AG04450 (cell line): ENCODE measurements around the gene FOSB. TPM values are rescaled to one million over a fixed set of nuclear protein-coding genes. Genes with fewer than 3 reads are reported as not detected.

Experiments used
- CTCF ChIA-PET: fragments of 300-600, 350-600 bp; formaldehyde crosslinking; extraction: SDS; loops from one replicate; lab custom pipeline; 2022; ENCODE audit warnings: antibody characterized with exemption, inconsistent platforms; lab: Charles Lee
- POLR2A ChIA-PET: fragments of 350-600 bp; formaldehyde crosslinking; extraction: SDS; loops from one replicate; lab custom pipeline; 2021; ENCODE audit warnings: antibody characterized with exemption, inconsistent platforms; lab: Yijun Ruan, JAX
- DNase-seq: peaks from one replicate; pipeline ENCODE4 v3.0.0-alpha.2; 2011; ENCODE audit warnings: low read depth, low spot score
- H3K27ac ChIP-seq: one replicate; pipeline ENCODE4 v1.5.1; 2012; ENCODE audit warnings: low read depth, low read length, control low read depth
- H3K27me3 ChIP-seq: one replicate; pipeline ENCODE4 v1.6.0; 2012; ENCODE audit warnings: low read length; ENCODE audit not compliant: control insufficient read depth, insufficient read depth
- H3K4me3 ChIP-seq: 2 replicates; pipeline ENCODE4 v1.5.1; 2011; ENCODE audit warnings: mild to moderate bottlenecking, low read depth, low read length, control low read depth
- H3K9me3 ChIP-seq: 2 replicates; pipeline ENCODE4 v1.5.1; 2012; ENCODE audit warnings: low read length; ENCODE audit not compliant: control insufficient read depth, insufficient read depth
- CTCF ChIP-seq: IDR thresholded peaks from 2 replicates; pipeline ENCODE4 v1.5.1; 2011; ENCODE audit warnings: low read depth, low read length, control low read depth, inconsistent platforms
- polyA plus RNA-seq: library from polyadenylated mRNA; depleted of rRNA; stranded (reverse); fragments of >200 nt; gene quantifications from 2 replicates; pipeline ENCODE4 v1.2.3, GENCODE V29; 2011

The FOSB gene
- polyA plus RNA-seq, 1 experiment = 1.3 TPM

- ChIA-PET CTCF (no interaction called here), POLR2A (no interaction called here)
- no peak overlapping the region for H3K4me3 ChIP-seq
- H3K27ac ChIP-seq = peak overlapping the region; percentile 21
- no peak for TF ChIP-seq CTCF
- DNase-seq = no peak
- H3K27me3 ChIP-seq = no peaks in the 10 kb centered on the region
- H3K9me3 ChIP-seq = no peaks in the 10 kb centered on the region
Measured at GRCh38 chr19:45517641-45518468, 50.1 kb downstream of the FOSB start.

GRCh38 chr19:45518469-45518826 is 50.7 kb downstream of the FOSB start:
- ChIA-PET CTCF (no interaction called here), POLR2A (no interaction called here)
- DNase-seq = no peak
- H3K9me3 ChIP-seq = no peaks in the 10 kb centered on the region
- H3K27me3 ChIP-seq = no peaks in the 10 kb centered on the region
- no peak overlapping the region for H3K4me3 ChIP-seq
- H3K27ac ChIP-seq = no peak overlapping the region
- TF ChIP-seq CTCF = no peak

- H3K9me3 ChIP-seq = no peaks in the 10 kb centered on the region
- TF ChIP-seq CTCF = no peak
- no peaks in the 10 kb centered on the region for H3K27me3 ChIP-seq
- ChIA-PET POLR2A (no interaction called here), CTCF (interaction anchor here (0.6 kb wide), 1 partner anchor 83 kb away, joined by 3 read pairs; no protein-coding TSS in a partner anchor)
- peak overlapping the region; percentile 31 for H3K27ac ChIP-seq
- H3K4me3 ChIP-seq = no peak overlapping the region
- no peak for DNase-seq
Measured at GRCh38 chr19:45522010-45522941, 54.5 kb downstream of the FOSB start.

- H3K9me3 ChIP-seq = peaks cover under 1% of the 10 kb centered on the region; the same call in 1 of the 2 replicates
- ChIA-PET CTCF (interaction anchor here (0.7 to 1.2 kb wide), 3 partner anchors 84 to 277 kb away, joined by 4 to 7 read pairs (median 4); no protein-coding TSS in a partner anchor), POLR2A (interaction anchor here (0.6 kb wide), 1 partner anchor 159 kb away, joined by 3 read pairs; no protein-coding TSS in a partner anchor)
- no peak overlapping the region for H3K4me3 ChIP-seq
- no peaks in the 10 kb centered on the region for H3K27me3 ChIP-seq
- DNase-seq = peak; percentile 61
- peak overlapping the region; percentile 21 for H3K27ac ChIP-seq
- peak; percentile 90 for TF ChIP-seq CTCF
Measured at GRCh38 chr19:45523642-45524256, 56.0 kb downstream of the FOSB start.
